Measurements from ENCODE around the gene AAK1.

AAK1 gene

DNA sequence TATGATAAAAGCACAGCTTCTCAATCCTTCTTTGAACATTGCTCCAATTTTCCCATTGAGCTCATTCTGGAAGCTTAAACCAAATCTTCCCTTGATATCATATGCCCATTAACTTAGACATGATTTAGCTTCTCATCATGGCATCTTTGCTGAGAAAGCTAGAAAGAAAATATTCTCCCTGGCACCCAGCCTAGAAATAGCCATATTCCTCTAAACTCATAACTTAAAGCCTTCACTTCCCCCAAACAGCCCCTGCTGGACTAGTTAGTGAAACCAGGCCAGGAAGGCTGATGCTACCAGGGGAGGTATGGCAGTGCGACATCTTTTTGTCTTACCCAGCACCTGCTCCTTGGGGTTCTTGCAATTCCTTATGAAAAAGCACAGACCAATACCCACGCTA is 4.3 kb downstream of the AAK1 start:
- TF ChIP-seq, protein P1, sequence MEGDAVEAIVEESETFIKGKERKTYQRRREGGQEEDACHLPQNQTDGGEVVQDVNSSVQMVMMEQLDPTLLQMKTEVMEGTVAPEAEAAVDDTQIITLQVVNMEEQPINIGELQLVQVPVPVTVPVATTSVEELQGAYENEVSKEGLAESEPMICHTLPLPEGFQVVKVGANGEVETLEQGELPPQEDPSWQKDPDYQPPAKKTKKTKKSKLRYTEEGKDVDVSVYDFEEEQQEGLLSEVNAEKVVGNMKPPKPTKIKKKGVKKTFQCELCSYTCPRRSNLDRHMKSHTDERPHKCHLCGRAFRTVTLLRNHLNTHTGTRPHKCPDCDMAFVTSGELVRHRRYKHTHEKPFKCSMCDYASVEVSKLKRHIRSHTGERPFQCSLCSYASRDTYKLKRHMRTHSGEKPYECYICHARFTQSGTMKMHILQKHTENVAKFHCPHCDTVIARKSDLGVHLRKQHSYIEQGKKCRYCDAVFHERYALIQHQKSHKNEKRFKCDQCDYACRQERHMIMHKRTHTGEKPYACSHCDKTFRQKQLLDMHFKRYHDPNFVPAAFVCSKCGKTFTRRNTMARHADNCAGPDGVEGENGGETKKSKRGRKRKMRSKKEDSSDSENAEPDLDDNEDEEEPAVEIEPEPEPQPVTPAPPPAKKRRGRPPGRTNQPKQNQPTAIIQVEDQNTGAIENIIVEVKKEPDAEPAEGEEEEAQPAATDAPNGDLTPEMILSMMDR (IDR thresholded peaks at IDR 0.05), result no peak

DNA sequence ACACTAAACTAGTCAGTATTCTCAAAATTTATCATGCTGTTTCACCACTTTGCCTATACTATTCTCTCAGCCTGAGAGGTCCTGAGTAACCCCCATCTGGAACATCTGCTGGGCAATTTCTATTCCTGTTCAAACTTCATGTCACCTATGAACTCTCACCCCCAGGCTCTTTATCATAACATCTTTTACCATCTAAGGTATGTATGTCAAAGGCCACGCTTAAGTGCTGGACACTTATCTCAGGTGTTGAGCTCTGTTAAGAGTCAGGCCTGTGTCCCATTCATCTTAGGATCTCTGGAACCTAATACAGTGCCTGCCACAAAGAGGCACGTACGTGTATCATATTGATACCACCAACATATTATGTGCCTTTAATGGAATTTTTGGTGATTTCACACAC is 4.9 kb downstream of the AAK1 start:
- TF ChIP-seq, protein P1 (IDR thresholded peaks at IDR 0.05), result no peak

DNA sequence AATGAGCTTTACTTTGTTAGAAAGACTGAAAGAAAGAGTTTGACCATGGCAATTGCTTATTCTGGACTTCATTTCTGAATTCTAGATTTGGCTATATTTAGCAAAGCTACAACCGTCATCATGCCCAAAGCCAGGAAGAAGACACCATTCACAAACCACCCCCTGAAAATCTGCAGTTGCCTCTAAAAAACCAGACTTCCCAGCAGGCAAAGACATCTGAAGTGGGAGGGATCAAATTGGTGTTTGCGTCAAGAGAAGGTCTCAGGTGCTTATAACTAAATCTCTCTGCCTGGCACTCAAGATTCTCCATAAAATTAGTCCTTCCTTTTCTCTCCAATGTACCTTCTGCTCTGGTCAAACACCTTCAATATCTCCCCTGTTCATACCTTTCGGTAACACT is 5.6 kb downstream of the AAK1 start:
- TF ChIP-seq, protein P1 (IDR thresholded peaks at IDR 0.05), result no peak

DNA sequence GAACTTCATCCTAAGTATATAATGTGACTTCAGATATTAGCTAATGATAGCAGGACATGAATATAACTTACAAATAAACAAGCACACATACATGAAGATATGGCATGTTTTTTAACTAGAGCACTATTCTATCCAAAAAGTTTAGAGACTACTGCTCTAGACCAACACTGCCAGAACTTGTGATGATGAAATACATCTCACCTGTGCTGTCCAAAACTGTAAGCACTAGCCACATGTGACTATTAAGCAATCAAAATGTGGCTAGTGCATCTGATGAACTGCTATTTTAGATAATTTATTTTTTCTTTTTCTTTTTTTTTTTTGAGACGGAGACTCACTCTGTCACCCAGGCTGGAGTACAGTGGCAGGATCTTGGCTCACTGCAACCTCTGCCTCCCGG is 7.1 kb downstream of the AAK1 start:
- TF ChIP-seq, protein P1 (IDR thresholded peaks at IDR 0.05), result no peak

DNA sequence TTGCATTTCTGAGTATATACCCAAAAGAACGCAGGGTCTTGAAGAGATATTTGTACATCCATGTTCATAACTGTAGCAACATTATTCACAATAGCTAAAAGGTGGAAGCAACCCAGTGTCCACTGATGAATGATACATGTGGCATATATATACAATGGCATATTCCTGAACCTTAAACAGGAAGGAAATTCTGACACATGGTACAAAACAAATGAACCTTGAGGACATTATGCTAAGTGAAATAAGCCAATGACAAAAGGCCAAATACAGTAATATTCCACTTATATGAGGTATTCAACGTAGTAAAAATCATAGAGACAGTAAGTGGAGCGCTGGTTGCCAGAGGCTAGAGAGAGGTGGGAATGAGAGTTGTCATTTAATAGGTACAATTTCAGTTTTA is 8.1 kb downstream of the AAK1 start:
- TF ChIP-seq, protein P1 (IDR thresholded peaks at IDR 0.05), result no peak

DNA sequence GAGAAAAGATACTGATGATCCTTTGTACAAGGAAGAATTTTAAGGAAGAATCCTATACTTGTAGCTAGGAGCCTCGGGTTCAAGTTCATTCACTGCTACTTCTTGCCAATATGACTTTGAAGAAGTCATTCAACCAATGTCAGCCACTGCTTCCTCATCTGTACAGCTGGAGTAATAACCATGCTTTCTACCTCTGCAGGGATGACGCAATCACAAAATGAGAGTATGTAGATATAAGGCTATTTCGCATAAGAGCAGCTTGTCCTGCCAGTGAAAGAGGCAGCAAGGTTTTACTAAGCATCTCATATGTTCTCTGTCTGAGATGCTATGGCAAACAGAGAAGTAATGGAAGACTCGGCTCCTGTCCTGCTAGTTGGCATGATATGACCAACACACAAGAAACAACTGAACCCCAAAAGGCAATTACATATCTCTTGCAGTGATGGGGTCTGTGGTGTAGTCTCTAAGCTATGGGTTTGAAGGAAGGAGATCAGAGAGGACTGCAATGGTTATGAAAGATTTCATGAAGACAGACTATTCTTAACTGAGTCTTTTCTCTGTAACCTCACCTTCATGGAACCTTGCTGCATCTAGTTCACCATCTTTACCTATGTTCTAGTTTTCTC is 9.2 kb downstream of the AAK1 start:
- TF ChIP-seq, protein P1 (IDR thresholded peaks at IDR 0.05), result no peak

DNA sequence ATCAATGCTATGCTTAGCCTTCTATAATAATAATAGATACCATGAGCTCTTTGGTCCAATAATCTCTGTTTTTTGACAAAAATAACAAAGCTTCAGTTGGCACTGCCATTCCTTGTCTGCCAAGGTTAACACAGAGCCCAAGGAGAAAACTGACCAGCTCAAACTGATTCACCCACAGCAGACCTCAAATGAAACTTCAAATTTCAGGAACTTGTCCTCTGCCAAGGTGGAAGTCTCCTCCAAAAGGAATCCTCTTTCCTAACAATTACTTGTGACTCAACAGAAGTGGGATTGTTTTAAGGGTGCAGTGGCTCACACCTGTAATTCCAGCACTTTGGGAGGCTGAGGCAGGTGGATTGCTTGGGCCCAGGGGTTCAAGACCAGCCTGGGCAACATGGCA is 12.1 kb downstream of the AAK1 start:
- TF ChIP-seq, protein P1 (IDR thresholded peaks at IDR 0.05), result no peak

All from LNCAP (cell line).